Measurements from ENCODE around the gene IDH3G. TPM values are rescaled to one million over a fixed set of nuclear protein-coding genes. Genes with fewer than 3 reads are reported as not detected.

IDH3G gene
- total and polyA plus RNA-seq, 2 donors (not counting 1 experiment from before 2014, with no cell fraction given) = 44.6 to 55.7 TPM

DNA sequence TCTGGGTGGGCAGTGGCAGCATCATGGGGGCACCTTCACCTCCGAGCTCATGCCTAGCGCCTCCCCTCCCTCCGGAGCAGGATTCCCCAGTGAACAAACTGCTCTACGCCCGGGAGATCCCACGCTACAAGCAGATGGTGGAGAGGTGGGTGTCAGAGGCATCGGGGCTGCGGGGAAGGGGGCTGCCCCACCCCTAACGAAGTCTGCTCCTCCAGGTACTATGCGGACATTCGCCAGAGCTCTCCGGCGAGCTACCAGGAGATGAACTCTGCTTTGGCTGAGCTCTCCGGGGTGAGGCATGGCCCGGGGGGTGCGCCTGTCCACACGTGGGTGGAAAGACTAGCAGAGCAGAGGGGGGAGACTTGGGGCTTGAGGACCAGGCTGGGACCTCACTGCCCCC lies 16.0 kb downstream of the IDH3G start:
- Histone ChIP-seq H3K9ac (ENCODE audit: insufficient read depth, low read length) (no peak overlapping the region), H3K27ac (ENCODE audit: insufficient read depth, low read length) (no peak overlapping the region), H3K36me3 (ENCODE audit: control insufficient read depth, insufficient read depth, low read length) (no peaks in the 10 kb centered on the region), H3K27me3 (ENCODE audit: control insufficient read depth, insufficient read depth, low read length) (no peaks in the 10 kb centered on the region), H3K79me2 (ENCODE audit: control insufficient read depth, insufficient read depth, low read length) (no peaks in the 10 kb centered on the region), H3K4me3 (replicated peaks in 1 of 4; ENCODE audit: control extremely low read depth in 1 of 4, insufficient read depth in 1 of 4, low read depth in 3 of 4, low read length in 4 of 4) (no peak overlapping the region), H2AFZ (ENCODE audit: low read length) (no peak overlapping the region), H3K4me2 (ENCODE audit: extremely low read depth, insufficient read depth, low read length) (no peak overlapping the region), H4K20me1 (ENCODE audit: control insufficient read depth, extremely low read depth, insufficient read depth, low read length) (no peaks in the 10 kb centered on the region), H3K4me1 (ENCODE audit: control insufficient read depth, extremely low read depth, insufficient read depth, low read length) (no peaks in the 10 kb centered on the region), H3K9me3 (ENCODE audit: control insufficient read depth, insufficient read depth, low read depth, low read length) (no peaks in the 10 kb centered on the region)
- DNase-seq (ENCODE audit: low read depth in 2 of 2) = no peak
- TF ChIP-seq CTCF (conservative IDR thresholded peaks at IDR 0.05 in 1 of 2, IDR thresholded peaks at IDR 0.05 in 1 of 2; ENCODE audit: low read depth in 1 of 2, low read length in 2 of 2) (no peak), EZH2 (IDR thresholded peaks at IDR 0.05; ENCODE audit: low read length, missing control alignments) (no peak)

GRCh38 chrX:153777261-153778090 lies 16.7 kb downstream of the IDH3G start:
- H3K27me3 ChIP-seq (ENCODE audit: control insufficient read depth, insufficient read depth, low read length) = no peaks in the 10 kb centered on the region
- no peak for DNase-seq (ENCODE audit: low read depth in 2 of 2)
- H3K9ac ChIP-seq (ENCODE audit: insufficient read depth, low read length) = no peak overlapping the region
- no peaks in the 10 kb centered on the region for H3K4me1 ChIP-seq (ENCODE audit: control insufficient read depth, extremely low read depth, insufficient read depth, low read length)
- no peak overlapping the region for H2AFZ ChIP-seq (ENCODE audit: low read length)
- H4K20me1 ChIP-seq (ENCODE audit: control insufficient read depth, extremely low read depth, insufficient read depth, low read length) = no peaks in the 10 kb centered on the region
- H3K36me3 ChIP-seq (ENCODE audit: control insufficient read depth, insufficient read depth, low read length) = no peaks in the 10 kb centered on the region
- H3K79me2 ChIP-seq (ENCODE audit: control insufficient read depth, insufficient read depth, low read length) = no peaks in the 10 kb centered on the region
- no peak overlapping the region for H3K27ac ChIP-seq (ENCODE audit: insufficient read depth, low read length)
- H3K4me2 ChIP-seq (ENCODE audit: extremely low read depth, insufficient read depth, low read length) = no peak overlapping the region
- H3K9me3 ChIP-seq (ENCODE audit: control insufficient read depth, insufficient read depth, low read depth, low read length) = no peaks in the 10 kb centered on the region
- no peak for TF ChIP-seq CTCF (conservative IDR thresholded peaks at IDR 0.05 in 1 of 2, IDR thresholded peaks at IDR 0.05 in 1 of 2; ENCODE audit: low read depth in 1 of 2, low read length in 2 of 2)
- no peak for TF ChIP-seq EZH2 (IDR thresholded peaks at IDR 0.05; ENCODE audit: low read length, missing control alignments)
- no peak overlapping the region for H3K4me3 ChIP-seq (replicated peaks in 1 of 4; ENCODE audit: control extremely low read depth in 1 of 4, insufficient read depth in 1 of 4, low read depth in 3 of 4, low read length in 4 of 4)

- Histone ChIP-seq H3K9ac (ENCODE audit: insufficient read depth, low read length) (no peak overlapping the region), H3K4me1 (ENCODE audit: control insufficient read depth, extremely low read depth, insufficient read depth, low read length) (no peaks in the 10 kb centered on the region), H3K4me3 (replicated peaks in 1 of 4; ENCODE audit: control extremely low read depth in 1 of 4, insufficient read depth in 1 of 4, low read depth in 3 of 4, low read length in 4 of 4) (no peak overlapping the region), H2AFZ (ENCODE audit: low read length) (no peak overlapping the region), H3K79me2 (ENCODE audit: control insufficient read depth, insufficient read depth, low read length) (no peaks in the 10 kb centered on the region), H3K36me3 (ENCODE audit: control insufficient read depth, insufficient read depth, low read length) (no peaks in the 10 kb centered on the region), H3K27me3 (ENCODE audit: control insufficient read depth, insufficient read depth, low read length) (no peaks in the 10 kb centered on the region), H4K20me1 (ENCODE audit: control insufficient read depth, extremely low read depth, insufficient read depth, low read length) (no peaks in the 10 kb centered on the region), H3K9me3 (ENCODE audit: control insufficient read depth, insufficient read depth, low read depth, low read length) (no peaks in the 10 kb centered on the region), H3K27ac (ENCODE audit: insufficient read depth, low read length) (no peak overlapping the region), H3K4me2 (ENCODE audit: extremely low read depth, insufficient read depth, low read length) (no peak overlapping the region)
- DNase-seq (ENCODE audit: low read depth in 2 of 2) = no peak
- TF ChIP-seq CTCF (conservative IDR thresholded peaks at IDR 0.05 in 1 of 2, IDR thresholded peaks at IDR 0.05 in 1 of 2; ENCODE audit: low read depth in 1 of 2, low read length in 2 of 2) (no peak), EZH2 (IDR thresholded peaks at IDR 0.05; ENCODE audit: low read length, missing control alignments) (no peak)
Observed at GRCh38 chrX:153776611-153777045, 17.5 kb downstream of the IDH3G start.

All from fibroblast of lung (primary cell).